NB4 (cell line): ENCODE measurements around the gene PTEN.
"Not testable (repeated sequence)": the region's sequence is repeated elsewhere in the genome, so short reads cannot be mapped to it uniquely, and the experiment has no call there.

Source experiments
- CTCF ChIP-seq: IDR thresholded peaks from one replicate; pipeline ENCODE4 v1.5.1; 2012; ENCODE audit warnings: low read depth, low read length
- MAX ChIP-seq: IDR thresholded peaks from 2 replicates; pipeline ENCODE4 v1.6.1; 2011; ENCODE audit warnings: low read depth, low read length
- MYC ChIP-seq: IDR thresholded peaks from 2 replicates; pipeline ENCODE4 v1.6.1; 2011; ENCODE audit warnings: low read depth, low read length
- POLR2A ChIP-seq: IDR thresholded peaks from 2 replicates; pipeline ENCODE4 v1.6.1; 2011; ENCODE audit warnings: mild to moderate bottlenecking; ENCODE audit not compliant: insufficient read length; ENCODE audit errors: extremely low read depth

- TF ChIP-seq CTCF, POLR2A, MAX, MYC: not testable (repeated sequence)
These were observed 5.7 kb downstream of the PTEN start for GRCh38 chr10:87869139-87869538.
